Activated CD4-positive, alpha-beta T cell treated with anti-CD3 and anti-CD28 coated beads, Interleukin-2, amount 50 U/mL, for 48 hours (primary cell): ENCODE data around the gene DAAM2.
A peak's percentile ranks its signal among the peaks of the same experiment; 100 is the strongest.

ENCODE experiments used
- DNase-seq, 2 experiments: peaks; one replicate each; pipeline ENCODE4 v3.0.0-alpha.2; 2020

DAAM2 gene

DNA sequence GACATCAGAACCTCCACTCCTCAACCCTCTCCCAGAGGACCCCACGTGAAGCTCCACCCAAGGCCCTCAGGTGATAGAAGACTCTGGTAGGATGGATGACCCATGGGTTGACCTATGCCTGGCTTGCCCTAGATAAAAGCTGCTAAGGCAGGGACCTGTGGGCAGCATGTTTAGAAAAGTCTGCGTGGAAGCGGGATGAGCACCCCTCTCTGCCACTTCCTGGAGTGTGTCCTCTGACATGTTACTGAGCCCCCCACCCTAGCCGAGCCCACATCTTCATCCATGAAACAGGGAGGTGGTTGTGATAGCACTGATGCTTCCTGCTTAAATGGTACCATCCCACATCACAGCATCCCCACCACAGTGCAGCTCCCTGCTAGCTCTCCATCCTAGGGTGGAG is 120.3 kb downstream of the DAAM2 start:
- DNase-seq: no peak

GRCh38 chr6:39913391-39913916 is 121.3 kb downstream of the DAAM2 start:
- DNase-seq: no peak

DNA sequence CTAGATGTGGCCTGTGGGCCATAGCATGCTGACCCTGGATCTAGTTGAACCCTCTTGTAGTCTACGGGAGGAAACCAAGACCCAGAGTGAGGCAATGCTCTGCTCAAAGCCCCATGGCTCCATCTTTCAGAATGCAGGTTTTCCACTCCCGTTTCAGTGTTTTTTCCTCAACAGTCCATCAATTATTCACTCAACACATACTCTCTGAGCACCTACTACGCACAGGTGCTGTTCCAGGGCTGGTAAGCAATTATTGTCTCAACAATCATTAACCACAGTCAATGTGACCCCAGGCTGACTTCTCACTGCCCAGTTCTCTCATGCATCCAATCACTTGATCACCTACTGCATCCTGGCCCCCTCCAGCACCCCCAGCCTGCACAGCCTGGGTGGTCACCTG is 122.1 kb downstream of the DAAM2 start:
- DNase-seq: no peak

DNA sequence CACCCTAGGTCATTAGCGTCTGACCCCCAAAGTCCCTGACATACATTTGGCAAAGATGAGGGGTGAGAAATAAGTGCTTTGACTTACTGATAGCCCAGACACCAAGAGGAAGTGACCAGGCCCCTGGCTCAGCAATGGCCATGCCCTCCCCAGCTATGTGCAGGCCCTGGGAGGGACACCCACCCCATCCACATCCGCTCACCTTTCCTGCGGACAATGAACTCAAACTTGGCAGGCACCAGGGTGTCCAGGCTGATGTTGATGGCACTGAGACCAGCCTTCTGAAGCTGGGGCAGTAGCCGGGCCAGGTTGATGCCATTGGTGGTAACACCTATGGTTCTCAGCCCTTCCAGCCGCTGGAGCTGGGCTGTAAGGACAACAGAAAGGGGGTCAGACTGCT is 123.7 kb downstream of the DAAM2 start:
- DNase-seq: no peak

DNA sequence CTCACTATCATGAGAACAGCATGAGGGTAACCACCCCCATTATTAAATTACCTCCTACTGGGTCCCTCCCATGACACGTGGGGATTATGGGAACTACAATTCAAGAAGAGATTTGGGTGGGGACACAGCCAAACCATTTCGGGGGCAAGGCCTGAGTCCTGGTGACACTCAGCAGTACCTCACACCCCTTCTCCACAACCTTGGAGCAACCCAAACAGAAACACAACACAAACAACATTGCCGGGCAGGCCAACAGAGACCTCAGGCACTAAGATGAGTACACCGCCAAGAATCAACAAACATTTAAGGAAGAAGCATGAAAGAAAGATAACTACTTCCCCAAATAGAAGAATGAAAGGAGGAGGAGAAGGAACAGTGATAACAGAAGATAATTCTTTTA is 125.2 kb downstream of the DAAM2 start:
- DNase-seq: no peak

DNA sequence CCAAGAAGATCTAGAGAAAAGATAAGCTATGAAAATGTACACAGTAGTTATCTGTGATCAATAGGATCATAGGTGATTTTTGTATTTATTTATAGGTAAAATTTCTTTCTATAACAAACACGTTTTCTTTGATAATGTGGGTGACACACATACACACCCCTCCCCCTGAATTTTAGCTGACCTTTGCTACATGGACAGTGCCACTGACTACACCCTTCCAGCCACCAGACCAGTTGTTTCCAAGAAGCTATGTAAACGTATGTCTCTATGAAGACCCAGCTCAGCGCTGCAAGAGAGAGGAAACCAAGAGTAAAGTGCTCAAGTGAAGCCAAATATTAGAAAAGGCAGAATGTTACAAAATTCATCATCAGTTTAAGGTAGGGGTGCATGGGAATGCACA is 125.8 kb downstream of the DAAM2 start:
- DNase-seq: no peak

DNA sequence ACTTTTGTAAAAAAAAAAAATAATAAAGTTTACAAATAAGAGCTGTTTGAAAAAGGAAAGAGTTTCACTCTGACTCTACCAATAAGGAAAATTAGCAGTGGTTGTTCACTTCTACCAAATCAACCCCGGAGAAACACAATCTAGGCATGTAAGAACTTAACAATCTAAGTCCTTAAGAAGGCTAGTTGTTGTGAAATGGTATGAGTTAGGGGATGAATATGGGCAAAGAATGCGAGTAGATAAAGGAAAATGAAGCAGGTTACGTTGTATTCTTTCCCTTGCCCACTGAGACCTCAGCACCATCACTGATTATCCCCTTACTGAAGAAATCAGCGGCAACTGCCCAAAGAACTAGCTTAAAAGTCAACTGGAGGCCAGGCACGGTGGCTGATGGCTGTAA is 126.7 kb downstream of the DAAM2 start:
- DNase-seq: no peak

DNA sequence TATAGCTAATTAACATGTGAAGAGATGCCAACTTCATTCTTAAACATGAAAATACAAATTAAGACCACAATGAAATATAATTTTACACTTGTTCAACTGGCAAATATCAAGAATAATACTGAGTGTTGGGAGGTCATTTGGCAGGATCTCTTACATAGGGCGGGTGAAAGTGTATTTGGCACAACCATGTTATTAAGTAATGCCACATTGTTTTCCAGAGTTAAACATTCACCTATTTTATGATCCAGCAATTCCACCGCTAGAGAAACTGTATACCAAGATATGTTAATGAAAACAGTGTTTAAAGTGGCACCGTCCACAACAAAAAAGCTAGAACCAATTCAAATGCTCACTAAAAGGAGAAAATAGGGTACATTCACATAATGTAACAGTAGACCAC is 128.0 kb downstream of the DAAM2 start:
- no peak for DNase-seq

GRCh38 chr6:39922821-39923220 is 130.6 kb downstream of the DAAM2 start:
- DNase-seq: no peak

DNA sequence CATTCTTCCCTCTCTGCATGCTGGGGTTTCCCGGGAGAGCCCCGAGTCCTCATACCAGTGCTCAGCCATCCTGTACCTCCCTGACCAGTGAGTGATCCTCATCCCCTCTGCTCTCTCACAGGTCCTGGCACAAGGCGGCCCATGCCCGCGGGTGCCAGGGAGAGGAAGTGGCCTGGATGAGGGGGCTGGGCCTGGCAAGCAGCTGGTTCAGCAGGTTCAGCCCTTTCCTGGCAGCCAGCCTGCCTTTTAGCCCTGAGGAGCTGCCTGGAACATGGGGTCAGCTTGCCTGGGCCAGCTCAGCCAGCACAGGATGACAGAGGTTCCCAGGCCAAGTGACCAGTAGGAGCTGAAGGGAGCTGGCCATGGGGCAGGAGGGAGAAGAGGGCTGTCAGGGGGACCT is 131.2 kb downstream of the DAAM2 start:
- no peak for DNase-seq

- DNase-seq: no peak
Observed at GRCh38 chr6:39923861-39924260, 131.7 kb downstream of the DAAM2 start.

DNA sequence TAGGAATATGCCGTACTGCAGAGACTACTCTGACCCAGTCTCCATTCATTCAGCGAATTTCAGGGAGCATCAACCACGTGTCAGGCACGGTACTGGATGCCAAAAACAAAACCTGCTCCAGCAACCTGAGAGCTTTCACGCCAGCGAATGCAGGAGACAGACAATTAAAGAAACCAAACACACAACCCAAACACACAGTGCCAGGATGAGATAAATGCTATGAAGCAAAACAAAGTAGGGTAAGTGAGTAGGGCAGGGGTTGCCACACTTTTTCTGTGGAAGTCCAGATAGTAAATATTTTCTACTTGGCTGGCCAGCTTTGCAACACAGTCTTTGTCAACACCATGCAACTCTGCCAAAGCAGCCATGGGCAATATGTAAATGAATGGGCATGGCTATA is 132.1 kb downstream of the DAAM2 start:
- DNase-seq: no peak

DNA sequence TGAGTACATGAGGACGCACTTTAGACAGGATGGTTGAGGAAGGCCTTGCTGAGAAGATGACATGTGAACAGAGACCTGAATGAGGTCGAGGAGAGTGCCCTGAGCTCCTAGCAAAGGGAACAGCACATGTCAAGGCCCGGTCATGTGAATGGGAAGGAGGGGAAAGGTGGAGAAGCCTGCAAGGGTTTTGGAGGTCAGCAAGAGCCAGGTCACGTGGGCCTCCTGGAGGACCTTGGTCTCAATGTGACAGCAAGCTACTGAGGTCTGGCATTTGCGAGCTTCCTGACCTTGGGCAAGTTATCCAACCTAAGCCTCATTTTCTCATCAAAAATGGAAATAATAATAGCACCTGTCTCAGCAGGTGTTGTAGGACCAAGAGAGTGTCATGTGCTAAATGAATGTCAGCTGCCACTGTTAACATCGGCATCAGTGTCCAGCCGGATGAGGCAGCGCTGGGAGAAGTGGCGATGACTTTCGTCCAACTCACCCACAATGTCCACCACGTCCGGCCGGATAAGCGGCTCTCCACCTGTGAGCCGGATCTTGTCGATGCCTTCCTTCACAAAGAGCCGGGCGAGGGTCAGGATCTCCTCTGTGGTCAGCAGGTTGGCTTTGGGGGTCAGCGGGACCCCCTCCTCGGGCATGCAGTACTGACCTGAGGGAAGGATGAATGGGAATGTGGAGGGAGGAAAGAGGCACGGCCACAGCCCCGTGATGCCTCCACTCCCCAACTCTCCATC is 133.2 kb downstream of the DAAM2 start:
- no peak for DNase-seq

- DNase-seq: no peak
Observed at GRCh38 chr6:39925931-39926290, 133.7 kb downstream of the DAAM2 start.

DNA sequence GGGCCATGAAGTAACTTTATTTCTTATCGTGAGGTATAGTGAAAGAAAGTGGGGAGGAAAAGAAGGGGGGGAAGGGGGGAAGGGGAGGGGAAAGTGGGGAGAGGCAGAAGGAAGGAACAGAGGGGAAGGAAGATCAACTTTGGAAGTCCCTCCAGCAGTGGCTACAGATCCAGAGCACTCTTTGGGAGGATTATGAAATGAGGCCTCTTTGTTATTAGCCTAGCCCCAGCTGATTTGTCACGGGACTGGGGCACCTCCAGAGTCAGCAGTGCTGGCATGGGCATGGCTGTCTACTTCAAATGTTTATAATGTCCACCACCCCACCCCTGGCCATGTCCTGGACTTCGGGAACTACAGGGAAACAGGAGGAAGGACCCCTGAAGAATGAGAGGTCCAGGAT is 134.5 kb downstream of the DAAM2 start:
- no peak for DNase-seq

DNA sequence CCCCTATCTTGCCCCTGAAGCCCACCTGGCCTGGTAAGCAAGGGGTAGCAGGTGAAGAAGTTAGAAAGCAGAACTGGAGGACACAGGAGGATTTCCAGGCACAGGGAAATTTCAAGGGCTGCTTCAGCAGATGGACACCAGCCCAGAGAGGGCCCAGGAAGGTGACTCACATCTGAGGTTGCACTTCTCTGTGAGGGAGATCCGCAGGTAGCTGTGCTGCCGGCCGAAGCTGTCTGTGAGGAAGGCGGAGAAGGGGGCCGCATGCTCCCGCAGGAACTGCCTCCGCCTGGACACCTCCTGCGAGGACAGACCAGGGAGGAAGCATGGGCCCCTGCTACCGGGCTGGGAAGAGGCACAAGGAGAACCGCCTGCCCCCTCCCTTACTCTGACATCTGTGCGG is 135.0 kb downstream of the DAAM2 start:
- no peak for DNase-seq

- DNase-seq: no peak
Observed at GRCh38 chr6:39929039-39929732, 137.0 kb downstream of the DAAM2 start.

GRCh38 chr6:39929733-39930461 is 137.7 kb downstream of the DAAM2 start:
- no peak for DNase-seq

DNA sequence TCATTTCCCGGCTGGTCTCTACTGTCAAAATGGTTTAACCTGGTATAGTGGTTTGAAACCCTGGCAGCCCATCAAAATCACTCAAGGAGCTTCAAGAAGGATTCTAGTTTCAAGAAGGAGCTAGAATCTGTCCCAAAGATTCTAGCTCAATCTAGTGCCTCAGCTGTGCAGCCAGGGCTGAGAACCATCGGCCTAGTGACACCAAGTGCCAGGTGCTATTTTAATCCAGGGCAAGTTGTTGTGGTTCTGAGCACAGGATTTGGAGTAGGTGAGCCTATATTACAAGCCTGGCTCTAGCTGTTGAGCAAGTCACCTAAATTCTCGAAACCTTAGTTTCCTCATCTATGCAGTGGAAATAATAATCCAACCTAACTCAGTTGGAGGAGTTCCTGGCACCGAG is 138.4 kb downstream of the DAAM2 start:
- no peak for DNase-seq

GRCh38 chr6:39931607-39932006 is 139.4 kb downstream of the DAAM2 start:
- DNase-seq: no peak

DNA sequence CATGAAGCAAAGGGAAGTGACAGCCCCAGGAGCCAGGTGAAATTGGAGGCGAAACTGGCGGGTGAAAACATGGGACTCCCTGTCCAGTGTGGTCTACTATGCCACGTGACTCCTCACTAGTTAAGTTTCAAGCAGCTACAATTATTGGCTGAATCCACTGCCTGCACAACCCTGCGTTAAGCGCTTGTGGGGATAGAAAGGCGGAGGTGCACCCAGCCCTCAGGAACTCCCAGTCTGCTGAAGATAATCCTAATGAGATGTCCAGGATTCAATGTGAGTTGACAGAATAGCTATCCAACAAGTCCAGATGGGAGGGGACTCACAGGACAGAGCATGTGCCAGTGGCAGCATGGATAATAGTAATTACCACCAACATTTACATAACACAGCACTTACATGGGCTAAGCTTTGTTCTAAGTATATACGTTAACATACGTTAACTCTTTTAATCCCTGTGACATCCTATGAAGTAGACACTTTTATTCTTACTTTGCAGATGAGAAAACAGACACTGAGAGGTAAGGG is 140.3 kb downstream of the DAAM2 start:
- no peak for DNase-seq

GRCh38 chr6:39933669-39934130 is 141.5 kb downstream of the DAAM2 start:
- DNase-seq: no peak

DNA sequence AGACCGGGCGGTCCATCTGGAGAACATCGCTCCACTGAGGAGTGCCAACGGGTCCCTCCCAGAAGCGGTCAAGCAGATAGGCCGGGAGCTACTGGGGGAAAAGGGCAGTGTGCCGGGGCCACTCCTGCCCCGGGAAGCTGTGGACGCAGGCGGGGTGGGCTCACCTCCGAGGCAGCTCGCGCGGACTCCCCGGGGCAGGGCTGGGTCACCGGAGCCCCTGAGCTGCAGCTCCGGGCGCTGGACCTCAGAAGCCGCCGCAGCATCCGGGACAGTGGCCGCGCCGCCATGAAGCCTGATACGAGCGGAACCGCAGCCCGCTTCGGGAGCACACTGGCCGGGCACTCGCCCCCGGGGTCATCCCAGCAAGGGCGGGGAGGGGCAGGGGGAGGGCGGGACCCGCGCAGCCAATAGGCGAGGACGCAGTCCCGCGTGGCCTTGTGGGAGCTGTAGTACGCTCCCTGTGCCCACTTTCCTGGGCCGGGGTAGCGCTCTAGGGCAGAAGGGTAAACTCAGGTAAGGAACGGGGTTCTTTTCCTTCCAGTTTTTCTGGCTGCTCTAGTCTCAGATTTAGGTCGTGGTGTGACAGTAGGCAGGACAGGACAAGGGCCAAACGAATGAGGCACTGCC is 142.1 kb downstream of the DAAM2 start, which contains the start of gene MOCS1:
MOCS1 (minus strand) TSS at position 332 of the 627 bp plus-strand sequence; CDS start at position 287, 45 bp downstream.
- DNase-seq: peak; percentile 52 to 56
